ENCODE measurements around the gene PTPRB.

DNA sequence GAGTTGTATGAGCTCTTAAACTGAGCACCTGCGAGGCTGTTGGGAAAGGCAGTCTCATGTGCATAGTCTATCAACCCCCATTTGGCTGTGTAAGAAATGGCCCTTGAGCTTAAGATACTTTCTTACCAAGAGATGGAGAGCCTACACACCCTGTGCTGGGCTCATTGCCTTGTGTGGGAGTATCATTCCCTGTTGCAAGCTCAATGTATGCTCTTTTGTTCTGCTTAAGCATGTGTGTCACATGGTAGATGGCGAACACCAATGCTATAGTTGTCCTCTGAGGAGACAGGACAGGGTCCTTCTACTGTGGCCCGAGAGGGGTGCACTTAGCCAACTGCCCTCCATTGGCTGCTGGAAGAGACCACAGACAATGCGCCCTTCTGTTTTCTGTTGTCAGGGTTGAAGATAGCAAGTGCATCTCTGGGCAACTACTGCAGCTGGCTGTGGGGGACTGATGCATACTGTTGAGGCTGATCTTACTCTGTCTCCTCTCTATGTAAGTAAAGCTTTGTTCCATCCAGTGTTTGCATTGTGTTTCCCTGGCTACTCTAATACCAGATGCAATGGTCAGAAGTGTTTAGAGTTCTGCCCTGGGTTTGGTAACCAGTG lies 79.5 kb downstream of the PTPRB start:
- TF ChIP-seq HDAC2 (IDR thresholded peaks at IDR 0.05; ENCODE audit: borderline replicate concordance in 1 of 2, low read depth in 2 of 2, low read length in 2 of 2): no peak
- no peak for TF ChIP-seq JUND (IDR thresholded peaks at IDR 0.05; ENCODE audit: low read length)
- TF ChIP-seq, protein P1, sequence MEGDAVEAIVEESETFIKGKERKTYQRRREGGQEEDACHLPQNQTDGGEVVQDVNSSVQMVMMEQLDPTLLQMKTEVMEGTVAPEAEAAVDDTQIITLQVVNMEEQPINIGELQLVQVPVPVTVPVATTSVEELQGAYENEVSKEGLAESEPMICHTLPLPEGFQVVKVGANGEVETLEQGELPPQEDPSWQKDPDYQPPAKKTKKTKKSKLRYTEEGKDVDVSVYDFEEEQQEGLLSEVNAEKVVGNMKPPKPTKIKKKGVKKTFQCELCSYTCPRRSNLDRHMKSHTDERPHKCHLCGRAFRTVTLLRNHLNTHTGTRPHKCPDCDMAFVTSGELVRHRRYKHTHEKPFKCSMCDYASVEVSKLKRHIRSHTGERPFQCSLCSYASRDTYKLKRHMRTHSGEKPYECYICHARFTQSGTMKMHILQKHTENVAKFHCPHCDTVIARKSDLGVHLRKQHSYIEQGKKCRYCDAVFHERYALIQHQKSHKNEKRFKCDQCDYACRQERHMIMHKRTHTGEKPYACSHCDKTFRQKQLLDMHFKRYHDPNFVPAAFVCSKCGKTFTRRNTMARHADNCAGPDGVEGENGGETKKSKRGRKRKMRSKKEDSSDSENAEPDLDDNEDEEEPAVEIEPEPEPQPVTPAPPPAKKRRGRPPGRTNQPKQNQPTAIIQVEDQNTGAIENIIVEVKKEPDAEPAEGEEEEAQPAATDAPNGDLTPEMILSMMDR (IDR thresholded peaks at IDR 0.05; ENCODE audit: control extremely low read depth in 1 of 3, insufficient read depth in 1 of 3, low read depth in 1 of 3, low read length in 3 of 3): no peak
- TF ChIP-seq, protein P2, sequence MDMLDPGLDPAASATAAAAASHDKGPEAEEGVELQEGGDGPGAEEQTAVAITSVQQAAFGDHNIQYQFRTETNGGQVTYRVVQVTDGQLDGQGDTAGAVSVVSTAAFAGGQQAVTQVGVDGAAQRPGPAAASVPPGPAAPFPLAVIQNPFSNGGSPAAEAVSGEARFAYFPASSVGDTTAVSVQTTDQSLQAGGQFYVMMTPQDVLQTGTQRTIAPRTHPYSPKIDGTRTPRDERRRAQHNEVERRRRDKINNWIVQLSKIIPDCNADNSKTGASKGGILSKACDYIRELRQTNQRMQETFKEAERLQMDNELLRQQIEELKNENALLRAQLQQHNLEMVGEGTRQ (IDR thresholded peaks at IDR 0.05; ENCODE audit: low read length): no peak

All from H1 (cell line).